HG03442 (cell line): ENCODE measurements around the gene MBD3L2B.

Experiments
- ATAC-seq: cut with Tn5 transposase; IDR thresholded peaks from one replicate; pipeline ENCODE4 v1.9.1; 2021; ENCODE audit warnings: mild to moderate bottlenecking, moderate library complexity; ENCODE audit not compliant: unreplicated experiment

Gene MBD3L2B

DNA sequence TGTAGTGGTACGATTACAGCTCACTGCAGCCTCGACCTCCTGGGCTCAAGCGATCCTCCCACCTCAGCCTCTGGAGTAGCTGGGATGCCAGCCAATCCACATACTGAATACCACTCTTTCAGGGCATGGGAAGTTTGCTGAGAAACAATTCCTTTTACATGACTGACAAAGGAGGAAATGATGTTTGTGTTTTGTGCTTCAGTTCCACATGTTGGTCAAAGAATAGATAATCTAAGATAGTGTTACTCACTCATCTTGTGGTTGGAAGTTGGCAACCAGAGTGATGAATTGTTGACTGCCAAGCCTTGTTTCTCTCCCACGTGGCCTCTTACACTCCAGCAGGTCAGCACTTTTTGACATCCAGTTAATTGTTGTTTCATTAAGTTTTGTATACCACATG is 7.6 kb downstream of the MBD3L2B start:
- no peak for ATAC-seq

DNA sequence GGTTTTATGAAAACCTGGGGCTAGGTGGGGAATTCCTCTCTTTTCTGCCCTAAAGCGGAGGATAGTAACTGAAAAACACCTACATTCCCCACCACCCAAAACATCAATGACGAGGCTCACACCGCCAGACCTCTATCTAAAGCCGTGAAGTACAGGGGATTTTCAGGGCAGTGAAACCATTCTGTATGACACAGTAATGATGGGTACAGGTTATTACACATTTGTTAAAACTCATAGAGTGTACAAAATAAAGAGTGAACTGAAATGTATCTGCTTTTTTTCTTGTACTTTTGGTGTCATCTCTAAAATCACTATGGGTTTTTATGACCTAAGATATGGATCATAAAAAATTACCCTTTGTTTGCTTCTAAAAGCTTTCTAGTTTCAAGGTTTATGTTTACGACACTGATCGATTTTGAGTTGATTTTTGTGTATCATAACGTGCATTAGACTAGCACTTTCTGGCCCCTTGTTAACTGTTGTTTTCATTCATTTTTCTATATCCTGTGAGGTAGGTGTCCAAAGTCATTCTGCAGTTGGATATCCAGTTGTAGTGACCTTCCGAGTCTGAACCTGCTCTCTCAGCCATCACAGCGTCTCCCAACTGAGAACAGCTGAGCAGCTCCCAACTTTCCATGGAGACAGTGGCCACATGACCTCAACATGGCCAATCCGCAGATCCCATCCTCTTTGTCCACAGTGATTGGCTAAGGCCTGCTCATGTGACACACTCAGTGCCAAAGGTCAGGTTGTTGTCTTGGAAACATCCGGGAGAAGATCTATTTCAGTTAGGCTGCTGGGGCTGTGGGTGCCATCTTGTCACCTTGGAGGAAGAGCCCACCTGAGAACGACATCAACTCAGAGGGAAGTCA is 10.3 kb downstream of the MBD3L2B start:
- ATAC-seq, result no peak

DNA sequence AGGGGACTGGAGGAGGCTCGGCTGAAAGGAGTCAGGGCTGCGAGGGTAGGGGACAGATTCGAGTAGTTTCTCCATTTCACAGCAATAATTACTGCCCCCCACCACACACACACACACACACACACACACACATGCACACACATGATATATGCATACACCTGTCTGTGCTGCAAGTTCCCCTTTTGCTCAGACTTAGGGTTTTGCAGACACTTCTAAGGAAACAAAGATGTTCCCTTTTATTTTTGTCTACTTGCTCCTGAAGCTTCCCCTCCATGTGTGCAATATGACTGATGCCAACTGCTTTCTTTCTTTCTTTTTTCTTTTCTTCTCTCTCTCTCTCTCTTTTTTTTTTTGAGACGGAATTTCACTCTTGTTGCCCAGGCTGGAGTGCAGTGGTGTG is 13.4 kb downstream of the MBD3L2B start:
- no peak for ATAC-seq

GRCh38 chr19:7006135-7006704 is 15.0 kb downstream of the MBD3L2B start:
- no peak for ATAC-seq

DNA sequence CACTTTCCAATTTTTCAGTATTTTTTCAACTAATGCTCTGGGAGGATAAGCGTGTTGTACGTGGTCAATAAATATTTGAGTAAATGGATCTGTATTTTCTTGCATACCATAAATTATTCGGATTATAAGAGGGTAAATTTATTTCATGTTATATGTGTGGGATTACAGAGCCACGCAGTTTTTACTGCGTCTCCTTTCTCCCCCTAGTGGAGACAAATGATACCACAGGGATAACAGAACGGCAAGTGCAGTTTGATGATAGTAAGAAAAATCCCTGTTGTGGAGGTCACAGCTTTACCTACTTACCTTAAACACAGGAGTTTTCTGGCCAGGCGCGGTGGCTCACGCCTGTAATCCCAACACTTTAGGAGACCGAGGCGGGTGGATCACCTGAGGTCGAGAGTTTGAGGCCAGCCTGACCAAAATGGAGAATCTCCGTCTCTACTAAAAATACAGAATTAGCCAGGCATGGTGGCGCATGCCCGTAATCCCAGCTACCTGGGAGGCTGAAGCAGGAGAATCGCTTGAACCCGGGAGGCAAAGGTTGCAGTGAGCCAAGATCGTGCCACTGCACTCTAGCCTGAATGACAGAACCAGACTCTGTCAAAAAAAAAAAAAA is 16.8 kb downstream of the MBD3L2B start:
- ATAC-seq, result no peak

DNA sequence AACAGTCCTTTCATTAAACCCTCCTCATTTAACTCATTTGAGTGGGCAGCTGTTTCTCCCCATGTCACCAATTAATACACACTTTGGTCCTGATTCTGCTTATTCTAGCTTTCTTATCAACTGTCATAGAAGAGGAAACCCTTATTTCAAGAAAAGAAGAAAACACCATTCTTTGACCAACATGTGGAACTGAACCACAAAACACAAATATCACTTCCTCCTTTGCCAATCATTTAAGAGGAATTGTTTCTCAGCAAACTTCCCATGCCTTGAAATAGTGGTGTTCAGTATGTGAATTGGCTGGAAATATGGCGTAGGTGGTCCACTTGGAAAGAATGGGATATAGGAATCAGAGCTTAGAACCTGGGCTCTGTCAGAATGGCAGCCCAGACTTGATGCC is 20.4 kb downstream of the MBD3L2B start:
- no peak for ATAC-seq

DNA sequence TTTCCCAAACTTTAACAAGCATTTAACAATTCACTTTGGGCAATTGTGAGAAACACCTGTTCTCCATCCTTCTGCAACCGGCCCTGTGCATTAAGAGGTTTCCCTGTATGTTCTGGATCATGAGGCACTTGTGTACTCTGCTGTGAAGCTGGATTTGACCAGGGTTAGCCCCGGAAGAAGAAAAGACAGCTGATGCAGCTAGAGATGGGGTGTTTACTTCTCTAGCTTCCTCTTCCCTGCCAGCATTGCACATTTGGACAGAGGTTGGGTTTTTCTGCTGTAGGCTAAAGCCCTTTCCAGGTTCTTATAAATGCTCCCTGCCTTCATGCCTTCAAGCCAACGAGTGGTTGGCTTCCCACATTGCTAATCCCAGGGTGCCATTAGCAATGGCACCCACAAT is 20.9 kb downstream of the MBD3L2B start:
- no peak for ATAC-seq

DNA sequence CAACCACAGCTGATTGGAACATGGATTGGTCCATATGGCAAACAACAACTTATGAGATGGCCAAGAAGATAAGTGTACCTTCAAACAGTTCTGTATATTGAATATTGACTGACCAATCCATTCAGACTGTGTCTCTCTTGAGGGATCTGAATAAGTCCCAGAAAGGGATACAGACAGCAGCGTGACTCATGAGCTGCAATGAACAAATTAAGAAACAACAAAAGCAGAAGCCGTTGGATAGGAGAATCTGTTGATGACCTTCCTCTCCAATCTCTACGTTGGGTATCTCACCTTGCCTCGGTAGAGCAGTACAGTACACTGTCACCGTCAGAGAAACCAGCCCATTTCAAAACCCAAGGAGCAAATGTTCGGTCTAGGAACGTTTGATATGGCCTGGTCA is 21.3 kb downstream of the MBD3L2B start:
- no peak for ATAC-seq

DNA sequence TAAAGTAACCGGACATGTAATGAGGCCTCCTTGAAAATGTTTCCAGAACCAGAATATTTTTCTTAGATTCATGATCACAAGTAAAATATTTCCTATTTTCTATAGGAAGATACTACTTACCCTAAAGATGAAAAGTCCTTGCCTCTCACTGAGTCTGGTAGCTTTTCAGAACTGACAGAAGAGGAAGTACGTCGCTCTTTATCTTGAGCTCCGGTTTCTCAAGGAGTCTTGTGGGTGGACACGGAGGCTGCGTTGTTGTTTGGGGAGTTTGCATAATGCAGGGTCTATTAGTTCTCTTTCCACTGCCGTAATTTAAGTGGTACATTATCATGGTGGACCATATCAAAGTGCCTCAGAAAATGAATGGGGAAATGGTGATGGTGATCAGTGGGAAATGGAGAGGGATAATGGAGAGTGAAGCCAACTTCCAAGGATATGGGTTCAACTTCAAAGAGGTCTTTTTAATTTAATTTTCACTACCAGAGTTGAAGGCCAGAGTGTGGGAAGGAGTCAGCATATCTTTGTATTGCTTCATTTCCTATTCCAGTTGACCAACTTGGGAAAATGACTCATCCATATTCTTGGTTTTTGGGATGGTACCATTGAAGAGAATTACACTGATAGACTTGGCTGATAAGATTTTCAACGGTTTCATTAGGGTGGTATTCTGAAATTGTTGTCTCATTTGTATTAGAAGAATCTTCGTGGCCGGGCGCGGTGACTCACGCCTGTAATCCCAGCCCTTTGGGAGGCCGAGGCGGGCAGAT is 23.4 kb downstream of the MBD3L2B start:
- no peak for ATAC-seq

- ATAC-seq, result no peak
These were observed 24.4 kb downstream of the MBD3L2B start for GRCh38 chr19:6996810-6997209.

DNA sequence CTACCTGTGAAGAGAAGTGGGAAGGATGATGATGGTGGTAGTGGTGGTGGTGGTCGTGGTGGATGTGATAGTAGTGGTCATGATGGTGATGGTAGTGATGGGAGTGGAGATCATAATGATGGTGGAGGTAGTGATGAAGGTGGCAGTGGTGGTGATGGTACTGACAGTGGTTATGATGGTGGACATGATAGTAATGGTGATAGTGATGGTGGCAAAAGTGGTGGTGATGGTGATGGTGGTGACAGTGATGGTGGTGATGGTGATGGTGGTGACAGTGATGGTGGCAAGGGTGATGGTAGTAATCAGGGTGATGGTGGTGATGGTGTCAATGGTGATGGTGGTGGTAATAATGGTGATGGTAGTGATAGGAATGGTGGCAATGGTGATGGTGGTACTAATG is 26.2 kb downstream of the MBD3L2B start:
- no peak for ATAC-seq

DNA sequence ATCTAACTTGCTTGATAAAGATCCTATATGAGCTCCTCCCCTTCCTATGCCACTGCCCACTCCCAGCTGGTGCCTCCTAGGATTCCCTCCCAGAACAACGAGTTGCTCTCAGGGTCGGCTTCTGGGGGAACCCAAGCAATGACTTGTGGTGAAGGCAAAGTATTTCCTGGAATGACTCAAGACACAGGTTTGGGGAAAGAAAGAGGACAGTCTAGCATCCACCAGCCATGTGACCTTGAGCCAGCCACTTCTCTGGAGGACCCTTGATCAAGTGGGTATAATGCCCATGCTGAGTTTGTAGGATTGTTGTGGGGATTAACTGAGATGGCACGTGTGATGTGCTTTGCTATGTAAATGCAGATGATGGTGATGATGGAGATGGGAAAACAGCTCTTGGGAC is 33.0 kb downstream of the MBD3L2B start:
- ATAC-seq, result no peak

DNA sequence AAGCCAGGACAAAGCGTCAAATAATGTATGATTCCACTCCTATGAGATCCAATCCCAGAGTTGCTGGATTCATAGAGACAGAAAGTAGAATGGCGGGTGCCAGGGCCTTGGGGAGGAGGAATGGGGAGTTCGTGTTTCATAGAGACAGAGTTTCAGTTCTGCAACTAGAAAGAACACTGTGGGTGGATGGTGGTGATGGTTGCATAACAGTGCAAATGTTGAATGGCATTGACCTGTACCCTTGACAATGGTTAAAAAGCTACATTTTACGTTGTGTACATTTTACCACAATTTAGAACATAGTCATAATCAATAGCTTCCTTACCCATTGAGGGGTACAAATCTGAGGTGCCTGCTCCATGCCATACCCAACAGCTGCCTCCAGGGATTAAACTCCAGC is 33.4 kb downstream of the MBD3L2B start:
- ATAC-seq, result no peak

GRCh38 chr19:6983448-6983847 is 37.8 kb downstream of the MBD3L2B start:
- ATAC-seq, result no peak

- no peak for ATAC-seq
These were observed 41.8 kb downstream of the MBD3L2B start for GRCh38 chr19:6979399-6979798.

DNA sequence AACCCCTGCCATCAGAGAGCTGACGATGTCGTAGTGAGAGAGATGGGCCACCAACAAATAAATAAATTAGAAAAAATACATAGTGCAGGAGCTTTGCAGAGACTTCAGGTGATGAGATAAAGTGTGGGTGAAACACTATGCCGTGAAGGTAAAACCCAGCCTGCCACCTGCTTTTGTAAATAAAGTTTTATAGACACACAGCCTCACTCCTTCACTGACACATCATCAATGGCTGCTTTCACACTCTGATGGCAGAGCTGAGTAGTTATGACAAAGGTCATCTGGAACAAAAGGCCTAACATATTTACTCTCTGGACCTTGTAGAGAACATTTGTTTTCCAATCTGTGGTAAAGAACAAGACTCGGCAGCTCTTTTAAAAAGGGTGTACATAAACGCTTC is 45.0 kb downstream of the MBD3L2B start:
- ATAC-seq, result no peak

- no peak for ATAC-seq
These were observed 49.9 kb downstream of the MBD3L2B start for GRCh38 chr19:6971366-6971765.

- ATAC-seq, result no peak
These were observed 50.8 kb downstream of the MBD3L2B start for GRCh38 chr19:6970443-6970842.

GRCh38 chr19:6970021-6970420 is 51.2 kb downstream of the MBD3L2B start:
- ATAC-seq, result no peak

GRCh38 chr19:6969490-6969889 is 51.7 kb downstream of the MBD3L2B start:
- no peak for ATAC-seq
